Measurements from ENCODE around the gene SPAG9.

The SPAG9 gene, protein sequence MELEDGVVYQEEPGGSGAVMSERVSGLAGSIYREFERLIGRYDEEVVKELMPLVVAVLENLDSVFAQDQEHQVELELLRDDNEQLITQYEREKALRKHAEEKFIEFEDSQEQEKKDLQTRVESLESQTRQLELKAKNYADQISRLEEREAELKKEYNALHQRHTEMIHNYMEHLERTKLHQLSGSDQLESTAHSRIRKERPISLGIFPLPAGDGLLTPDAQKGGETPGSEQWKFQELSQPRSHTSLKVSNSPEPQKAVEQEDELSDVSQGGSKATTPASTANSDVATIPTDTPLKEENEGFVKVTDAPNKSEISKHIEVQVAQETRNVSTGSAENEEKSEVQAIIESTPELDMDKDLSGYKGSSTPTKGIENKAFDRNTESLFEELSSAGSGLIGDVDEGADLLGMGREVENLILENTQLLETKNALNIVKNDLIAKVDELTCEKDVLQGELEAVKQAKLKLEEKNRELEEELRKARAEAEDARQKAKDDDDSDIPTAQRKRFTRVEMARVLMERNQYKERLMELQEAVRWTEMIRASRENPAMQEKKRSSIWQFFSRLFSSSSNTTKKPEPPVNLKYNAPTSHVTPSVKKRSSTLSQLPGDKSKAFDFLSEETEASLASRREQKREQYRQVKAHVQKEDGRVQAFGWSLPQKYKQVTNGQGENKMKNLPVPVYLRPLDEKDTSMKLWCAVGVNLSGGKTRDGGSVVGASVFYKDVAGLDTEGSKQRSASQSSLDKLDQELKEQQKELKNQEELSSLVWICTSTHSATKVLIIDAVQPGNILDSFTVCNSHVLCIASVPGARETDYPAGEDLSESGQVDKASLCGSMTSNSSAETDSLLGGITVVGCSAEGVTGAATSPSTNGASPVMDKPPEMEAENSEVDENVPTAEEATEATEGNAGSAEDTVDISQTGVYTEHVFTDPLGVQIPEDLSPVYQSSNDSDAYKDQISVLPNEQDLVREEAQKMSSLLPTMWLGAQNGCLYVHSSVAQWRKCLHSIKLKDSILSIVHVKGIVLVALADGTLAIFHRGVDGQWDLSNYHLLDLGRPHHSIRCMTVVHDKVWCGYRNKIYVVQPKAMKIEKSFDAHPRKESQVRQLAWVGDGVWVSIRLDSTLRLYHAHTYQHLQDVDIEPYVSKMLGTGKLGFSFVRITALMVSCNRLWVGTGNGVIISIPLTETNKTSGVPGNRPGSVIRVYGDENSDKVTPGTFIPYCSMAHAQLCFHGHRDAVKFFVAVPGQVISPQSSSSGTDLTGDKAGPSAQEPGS (N-terminal part only)

DNA sequence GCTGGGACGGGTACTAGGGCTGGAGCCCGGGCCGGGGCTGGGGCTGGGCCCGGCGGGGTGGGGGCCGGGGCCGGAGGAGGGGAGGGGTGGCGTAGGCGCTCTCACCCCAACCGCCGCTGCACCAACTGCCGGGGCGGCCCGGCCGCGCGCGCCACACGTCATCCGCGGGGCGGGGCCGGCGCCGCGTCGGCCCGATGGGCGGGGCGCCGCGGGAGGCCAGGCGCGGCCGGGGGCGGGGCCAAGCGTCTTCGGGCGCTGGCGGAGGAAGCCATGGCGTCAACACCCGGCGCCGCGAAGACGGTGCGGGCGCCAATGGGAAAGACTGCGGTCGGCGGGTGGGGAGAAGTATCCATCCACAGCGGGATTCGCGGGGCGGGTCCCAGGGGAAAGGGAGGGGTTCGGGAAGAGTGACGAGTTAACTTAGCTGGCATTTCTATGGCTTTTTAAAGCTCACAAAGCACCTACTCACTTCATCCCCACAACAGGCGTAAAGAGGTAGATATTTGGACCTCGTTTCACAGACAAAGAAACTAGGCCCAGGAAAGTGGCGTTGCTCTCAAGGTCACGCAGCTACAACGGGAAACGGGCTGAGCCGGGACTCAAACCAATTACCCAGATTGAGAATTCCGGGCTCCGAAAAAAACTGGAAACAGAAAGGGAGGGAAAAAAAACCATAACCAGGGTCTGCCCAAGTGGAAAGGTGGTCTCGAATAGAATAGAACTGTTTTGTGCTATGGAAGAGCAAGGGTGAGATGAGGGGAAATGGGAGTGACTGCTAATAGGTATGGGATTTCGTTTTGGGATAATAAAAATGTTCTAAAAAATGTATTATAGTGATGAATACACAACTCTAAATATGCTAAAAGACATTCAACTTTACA is at the start of gene SPAG9:
SPAG9 (minus strand) TSS at position 130 of the 881 bp plus-strand sequence. CDS start 212 bp downstream, outside the sequence.
- peak; percentile 57 for DNase-seq (ENCODE audit: low read depth)

DNA sequence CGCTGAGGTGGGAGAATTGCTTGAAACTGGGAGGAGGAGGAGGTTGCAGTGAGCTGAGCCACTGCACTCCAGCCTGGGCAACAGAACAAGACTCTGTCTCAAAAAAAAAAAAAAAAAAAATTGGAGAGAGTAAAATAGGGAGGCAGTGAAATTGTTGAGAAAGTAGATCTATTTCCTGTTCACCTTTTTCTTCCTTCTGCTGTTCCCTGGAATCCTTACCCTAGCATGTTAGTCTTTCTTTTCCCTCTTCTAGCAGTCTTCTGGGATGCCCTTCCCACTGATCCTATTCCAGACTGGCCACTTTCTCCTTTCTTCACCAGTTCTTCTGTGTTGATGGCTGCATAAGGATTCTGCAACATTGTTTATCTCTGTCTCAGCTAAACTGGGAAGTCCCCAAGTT is 48.7 kb upstream of the SPAG9 start:
- no peak for DNase-seq (ENCODE audit: low read depth)

DNA sequence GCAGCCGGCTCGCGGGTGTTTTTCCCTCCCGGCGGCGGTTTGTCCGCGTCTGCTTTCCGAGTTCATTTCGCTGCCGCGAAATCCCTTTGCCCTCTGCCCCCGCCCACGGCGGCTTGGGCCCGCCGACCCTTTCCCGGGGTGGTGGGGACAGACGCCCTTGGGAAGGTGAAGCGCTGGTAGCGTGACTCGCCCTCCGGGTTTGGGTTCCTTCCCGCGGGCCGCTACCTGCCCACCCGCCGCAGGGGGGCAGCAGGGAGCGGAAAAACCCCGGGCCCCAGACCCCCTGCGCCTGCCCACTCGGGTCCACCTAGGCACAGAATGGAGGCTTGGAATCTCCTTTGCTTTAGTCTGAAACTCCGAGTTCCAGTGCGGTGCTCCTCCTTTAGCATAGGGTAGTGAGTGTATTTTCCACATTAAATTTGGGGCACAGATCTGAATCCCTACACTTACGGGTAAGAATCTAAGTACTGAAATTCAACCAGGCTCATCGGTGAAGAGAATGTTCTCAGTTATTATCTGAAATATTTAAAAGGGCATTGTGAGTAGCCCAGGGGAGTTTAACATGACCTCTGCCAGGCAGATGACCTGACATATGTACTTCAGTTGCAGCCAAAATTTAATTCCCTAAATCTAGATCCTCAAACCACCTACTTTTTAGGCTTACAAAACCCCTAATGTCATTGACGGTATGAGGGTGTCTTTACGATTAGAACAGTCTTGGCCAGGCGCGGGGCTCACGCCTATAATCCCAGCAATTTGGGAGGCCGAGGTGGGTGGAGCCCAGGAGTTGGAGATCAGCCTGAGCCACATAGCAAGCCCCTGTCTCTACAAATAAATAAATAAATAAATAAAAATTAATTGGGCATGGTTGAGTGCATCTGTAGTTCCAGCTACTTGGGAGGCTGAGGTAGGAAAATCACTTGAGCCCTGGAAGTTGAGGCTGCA is 46.6 kb upstream of the SPAG9 start:
- DNase-seq (ENCODE audit: low read depth) = no peak

DNA sequence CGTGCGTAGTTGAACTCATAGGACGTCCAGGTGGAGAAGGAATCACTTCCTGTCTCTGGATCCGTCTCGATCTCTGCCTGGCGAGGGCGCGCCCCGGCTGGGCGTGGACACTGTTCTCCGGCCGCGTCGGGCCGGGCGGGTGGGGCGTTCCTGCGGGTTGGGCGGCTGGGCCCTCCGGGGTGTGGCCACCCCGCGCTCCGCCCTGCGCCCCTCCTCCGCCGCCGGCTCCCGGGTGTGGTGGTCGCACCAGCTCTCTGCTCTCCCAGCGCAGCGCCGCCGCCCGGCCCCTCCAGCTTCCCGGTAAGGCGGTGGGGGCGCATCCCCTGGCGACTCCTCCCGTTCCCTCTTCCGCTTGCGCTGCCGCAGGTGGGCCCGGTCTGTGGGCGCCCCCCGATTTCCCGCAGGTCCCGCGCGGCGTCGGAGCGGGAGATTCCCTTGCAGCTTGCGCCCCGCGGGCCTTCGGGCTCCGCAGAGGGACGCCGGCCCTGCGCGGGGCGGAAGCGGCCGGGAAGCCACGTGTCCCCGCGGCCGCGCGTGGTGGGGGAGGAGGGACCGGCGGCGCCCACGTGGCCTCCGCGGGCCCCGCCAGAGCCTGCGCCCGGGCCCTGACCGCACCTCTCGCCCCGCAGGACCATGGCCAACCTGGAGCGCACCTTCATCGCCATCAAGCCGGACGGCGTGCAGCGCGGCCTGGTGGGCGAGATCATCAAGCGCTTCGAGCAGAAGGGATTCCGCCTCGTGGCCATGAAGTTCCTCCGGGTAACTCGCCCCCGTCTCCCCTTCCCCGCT is 45.7 kb upstream of the SPAG9 start, which contains the start of gene NME2:
NME2 (plus strand) TSS at position 214 of the 789 bp plus-strand sequence; CDS start at position 634, 420 bp downstream.
- DNase-seq (ENCODE audit: low read depth) = no peak

DNA sequence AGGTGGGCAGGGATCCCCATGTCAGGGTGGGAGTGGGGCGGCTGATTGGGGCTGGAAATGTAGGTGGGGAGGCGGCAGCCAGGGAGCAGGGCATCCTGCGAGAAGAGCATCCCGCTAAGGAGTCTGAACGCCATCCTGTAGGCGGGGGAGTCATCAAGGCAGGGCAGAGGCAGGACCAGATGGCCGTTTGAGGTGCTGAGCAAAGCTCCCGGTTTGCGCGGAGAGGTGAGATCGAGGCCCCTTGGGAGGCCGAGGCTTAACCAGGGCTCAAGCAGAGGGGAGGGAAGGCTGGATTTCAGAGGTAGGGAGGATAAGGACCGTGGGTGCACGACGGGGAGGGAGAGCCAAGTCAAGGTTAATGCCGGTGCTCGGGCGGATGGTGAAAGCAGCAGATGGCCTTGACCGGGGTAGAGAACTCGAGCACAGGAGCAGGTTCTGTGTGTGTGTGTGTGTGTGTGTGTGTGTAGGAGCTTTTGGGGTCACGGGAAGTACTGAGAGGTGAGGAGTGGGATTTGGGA is 45.1 kb upstream of the SPAG9 start:
- no peak for DNase-seq (ENCODE audit: low read depth)

DNA sequence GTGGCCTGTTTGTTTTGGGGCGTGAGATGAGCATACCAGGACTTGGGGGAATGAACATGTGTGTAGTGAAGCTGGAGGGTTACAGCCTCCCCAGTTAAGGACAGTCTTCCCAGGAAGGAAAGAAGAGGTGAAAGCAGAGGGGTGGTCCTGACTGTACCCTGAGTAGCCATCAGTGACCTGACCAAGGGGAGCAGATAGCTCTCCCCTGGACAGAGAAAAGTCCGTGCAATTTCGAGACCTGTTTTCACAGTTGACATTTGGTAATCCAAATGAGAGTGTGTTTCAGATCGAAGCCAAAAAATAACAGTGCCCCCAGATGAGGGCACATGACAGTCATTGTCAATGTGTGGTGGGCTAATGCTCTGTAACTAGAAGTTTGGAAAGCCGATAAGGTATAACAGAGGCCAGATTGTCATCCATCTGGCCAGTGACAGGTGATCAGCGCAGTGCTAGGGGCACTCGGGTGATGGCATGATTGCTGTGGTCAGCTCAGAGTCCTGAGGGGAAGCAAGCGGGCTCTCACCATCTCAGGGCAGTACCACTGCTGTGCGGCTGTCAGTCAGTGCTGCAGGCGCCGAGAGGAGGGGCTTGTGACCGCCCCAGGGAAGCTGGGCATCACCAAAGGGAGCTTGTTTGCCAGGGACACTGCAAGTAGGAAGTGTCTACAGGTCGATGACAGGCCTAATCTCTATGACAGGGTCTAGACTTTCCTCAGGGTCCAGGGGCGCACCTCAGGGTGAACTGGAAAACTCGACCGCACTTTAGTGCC is 44.4 kb upstream of the SPAG9 start:
- DNase-seq (ENCODE audit: low read depth) = no peak

DNA sequence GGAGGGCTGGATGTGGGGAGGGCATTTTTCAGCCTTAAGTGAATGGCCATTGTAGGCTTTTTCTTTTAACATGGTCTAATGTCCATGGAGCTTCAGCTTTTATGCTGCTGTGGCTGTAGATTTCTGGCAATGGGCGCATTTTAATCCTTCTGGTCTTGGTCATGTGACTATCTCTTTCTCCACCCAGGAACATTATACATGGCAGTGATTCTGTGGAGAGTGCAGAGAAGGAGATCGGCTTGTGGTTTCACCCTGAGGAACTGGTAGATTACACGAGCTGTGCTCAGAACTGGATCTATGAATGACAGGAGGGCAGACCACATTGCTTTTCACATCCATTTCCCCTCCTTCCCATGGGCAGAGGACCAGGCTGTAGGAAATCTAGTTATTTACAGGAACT is 40.9 kb upstream of the SPAG9 start:
- DNase-seq (ENCODE audit: low read depth) = no peak

DNA sequence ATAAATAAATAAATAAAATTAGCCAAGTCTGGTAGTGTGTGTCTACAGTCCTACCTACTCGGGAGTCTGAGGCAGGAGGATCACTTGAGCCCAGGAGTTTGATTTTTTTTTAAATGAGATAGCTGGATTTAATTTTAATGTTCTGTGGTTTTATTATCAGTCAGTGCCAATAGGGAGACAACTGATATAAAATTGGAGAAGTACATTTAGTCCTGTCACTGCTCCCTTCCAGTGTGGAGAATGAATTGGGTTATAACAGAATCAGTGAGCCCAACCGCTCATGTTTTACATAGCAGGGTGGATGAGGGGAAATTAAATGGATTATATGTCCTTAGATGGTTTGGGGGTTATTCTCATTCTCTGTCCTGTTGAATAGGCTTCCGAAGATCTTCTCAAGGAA is 38.9 kb upstream of the SPAG9 start:
- no peak for DNase-seq (ENCODE audit: low read depth)

DNA sequence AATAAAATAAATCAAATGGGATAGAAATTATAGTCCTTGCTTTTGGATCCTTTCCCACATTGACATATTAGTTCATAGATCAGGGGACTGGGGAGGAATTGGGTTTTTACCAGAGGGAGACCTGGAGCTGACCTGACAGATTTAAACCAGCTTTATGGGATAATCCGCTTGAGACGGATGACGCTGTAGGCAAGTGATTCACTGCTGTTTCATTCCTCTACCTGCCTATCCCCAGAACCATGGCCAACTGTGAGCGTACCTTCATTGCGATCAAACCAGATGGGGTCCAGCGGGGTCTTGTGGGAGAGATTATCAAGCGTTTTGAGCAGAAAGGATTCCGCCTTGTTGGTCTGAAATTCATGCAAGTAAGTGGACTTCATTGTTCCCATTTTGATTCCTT is 34.7 kb upstream of the SPAG9 start:
- no peak for DNase-seq (ENCODE audit: low read depth)

DNA sequence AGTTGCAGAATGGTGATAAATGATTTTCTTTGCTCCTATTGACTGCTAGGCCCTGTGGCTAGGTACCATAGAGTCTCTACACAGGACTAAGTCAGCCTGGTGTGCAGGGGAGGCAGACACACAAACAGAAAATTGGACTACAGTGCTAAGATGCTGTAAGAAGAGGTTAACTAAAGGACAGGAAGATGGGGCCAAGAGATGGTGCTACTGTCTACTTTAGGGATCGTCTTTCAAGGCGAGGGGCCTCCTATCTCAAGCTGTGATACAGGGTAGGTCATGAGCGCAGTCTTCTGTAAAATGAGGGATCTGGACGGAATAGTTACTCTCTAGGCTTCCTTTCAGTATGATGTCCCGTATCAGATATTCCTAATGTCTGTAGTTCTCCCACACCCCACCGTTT is 33.5 kb upstream of the SPAG9 start:
- DNase-seq (ENCODE audit: low read depth) = no peak

DNA sequence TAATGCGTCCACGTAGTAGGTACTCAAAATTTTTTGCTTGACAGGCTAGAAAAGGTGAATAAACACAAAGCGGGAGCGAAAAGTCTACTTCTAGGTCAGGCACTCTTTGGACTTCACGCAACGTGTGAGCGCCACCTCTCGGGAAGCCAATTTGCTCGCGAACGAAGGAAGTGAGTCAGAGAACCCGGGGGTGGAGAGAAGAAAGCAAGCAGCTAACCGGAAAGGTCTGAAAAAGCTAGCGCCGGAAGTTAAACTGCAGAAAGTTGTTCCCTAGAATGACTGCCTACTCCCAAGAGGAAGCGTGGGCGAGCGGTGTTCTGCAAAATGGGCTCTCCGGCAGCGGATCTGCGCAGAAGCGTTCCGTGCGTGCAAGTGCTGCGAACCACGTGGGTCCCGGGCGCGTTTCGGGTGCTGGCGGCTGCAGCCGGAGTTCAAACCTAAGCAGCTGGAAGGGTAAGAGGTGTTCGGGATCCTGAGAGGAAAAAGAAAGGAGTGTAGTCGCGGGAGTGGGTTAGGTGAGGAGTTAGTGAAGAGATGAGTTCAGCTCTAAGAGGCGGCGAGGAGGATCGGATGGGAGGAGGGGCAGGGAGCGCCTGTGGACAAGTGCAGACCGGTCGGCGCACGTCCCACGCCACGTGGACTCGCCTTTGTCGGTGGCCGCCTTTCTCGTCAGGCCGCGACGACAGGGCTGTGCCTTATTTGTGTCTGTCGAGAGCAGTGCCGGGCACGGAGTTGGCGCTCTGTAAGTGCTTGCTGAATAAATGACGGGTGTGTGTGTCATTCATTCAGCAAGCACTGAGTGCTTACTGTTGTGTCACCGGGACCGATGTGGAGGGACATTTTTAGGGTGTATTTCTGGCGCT is 32.8 kb upstream of the SPAG9 start, which contains the start of gene NME1:
NME1 (plus strand) TSS at position 350 of the 863 bp plus-strand sequence. CDS start 2,096 bp downstream, outside the sequence.
- peak; percentile 84 for DNase-seq (ENCODE audit: low read depth)

DNA sequence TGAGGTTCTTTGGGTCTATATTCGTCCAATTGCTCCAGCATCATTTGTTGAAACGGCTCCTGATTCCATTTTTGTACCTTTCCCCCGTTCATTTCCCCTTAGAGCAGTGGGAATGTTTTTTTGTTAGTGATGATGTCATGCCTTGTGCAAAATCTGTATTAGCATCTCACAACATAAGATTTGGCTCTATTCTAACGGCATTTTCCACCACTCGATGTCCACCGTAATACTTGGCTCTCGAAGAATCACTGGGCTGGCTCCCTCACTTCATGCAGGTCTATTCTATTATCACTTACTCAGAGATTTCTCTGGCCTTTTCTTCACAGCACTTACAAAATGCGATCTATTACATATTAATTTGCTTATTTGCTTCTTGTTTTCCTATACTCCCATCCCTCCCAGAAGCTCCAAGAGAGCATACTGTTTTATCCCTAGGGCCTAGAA is 32.1 kb upstream of the SPAG9 start:
- no peak for DNase-seq (ENCODE audit: low read depth)

DNA sequence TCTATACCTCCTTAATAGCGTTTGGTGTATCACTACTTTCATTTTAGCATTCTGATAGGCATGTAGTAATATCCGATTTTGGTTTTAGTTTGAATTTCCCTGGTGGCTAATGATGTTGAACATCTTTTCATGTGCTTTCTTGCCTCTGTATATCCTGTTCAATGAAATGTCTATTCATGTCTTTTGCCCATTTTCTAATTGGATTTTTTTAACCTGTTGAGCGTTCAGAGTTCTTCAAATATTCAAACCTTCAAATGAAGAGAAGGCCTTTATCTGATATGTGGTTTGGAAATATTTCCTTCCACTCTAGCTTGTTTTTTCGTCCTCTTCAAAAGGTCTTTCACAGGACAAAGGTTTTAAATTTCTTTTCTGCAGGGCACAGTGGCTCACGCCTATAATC is 30.3 kb upstream of the SPAG9 start:
- no peak for DNase-seq (ENCODE audit: low read depth)

DNA sequence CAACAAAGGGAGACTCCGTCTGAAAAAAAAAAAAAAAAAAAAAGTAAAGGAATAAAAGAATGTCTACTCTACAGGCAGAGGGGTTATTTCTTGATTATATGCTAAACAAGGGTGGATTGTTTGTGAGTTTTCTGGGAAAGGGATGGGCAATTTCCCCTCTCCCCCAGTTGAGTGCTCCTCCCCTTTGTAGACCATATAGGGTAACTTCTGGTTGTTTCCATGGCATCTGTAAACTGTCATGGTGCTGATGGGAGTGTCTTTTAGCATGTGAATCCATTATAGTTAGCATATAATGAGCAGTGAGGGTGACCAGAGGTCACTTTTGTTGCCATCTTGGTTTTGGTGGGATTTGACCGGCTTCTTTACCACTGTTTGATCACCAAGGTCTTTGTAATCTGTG is 28.5 kb upstream of the SPAG9 start:
- DNase-seq (ENCODE audit: low read depth) = no peak

DNA sequence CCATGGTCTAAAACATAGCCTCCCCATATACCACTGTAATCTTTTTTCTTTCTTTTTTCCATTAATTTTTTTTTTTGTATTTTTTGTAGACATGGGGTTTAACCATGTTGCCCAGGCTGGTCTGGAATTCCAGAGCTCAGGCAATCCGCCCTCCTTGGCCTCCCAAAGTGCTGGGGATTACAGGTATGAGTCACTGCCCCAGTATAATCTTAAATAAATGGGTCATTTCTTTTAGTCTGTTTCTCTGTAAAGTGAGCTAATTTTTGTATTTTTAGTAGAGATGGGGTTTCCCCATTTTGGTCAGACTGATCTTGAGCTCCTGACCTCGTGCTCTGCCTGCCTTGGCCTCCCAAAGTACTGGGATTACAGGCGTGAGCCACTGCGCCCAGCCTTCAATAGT is 27.0 kb upstream of the SPAG9 start:
- no peak for DNase-seq (ENCODE audit: low read depth)

DNA sequence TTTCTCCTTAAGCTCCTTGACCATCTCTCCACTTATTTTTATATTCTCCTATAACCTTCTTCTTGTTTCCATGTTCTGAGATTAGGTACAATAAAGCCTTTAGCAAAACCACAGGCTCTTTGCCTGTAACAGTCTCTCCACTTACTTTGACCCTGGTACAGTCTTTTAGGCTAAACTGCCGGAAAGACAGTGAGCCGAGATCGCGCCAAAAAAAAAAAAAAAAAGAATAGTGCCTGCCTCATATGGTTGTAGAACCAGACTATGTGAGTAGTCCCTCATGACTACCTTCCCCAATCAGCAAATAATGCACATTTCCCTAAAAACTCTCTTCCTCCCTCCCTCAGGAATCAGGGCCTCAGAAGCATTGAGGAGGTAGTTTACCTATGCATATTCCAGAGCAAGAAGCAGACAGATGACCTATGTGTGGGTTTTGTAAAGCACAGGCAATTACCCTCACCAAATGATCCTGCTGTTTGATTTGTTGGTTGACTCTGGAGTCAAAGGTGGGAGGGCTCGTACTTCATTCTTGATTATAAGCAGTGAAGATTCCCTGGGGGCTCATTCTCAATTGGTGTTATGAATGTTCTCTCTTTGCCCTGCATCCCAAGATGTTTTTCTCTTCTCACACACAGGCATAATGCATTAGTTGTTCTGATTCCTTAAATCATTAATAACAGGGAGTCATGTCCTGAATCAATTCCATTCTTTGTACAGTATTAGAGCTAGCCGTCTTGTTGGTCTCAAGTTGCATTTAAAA is 23.8 kb upstream of the SPAG9 start:
- no peak for DNase-seq (ENCODE audit: low read depth)
